ENCODE results near the gene XCL2.
"Not testable (repeated sequence)": the region's sequence is repeated elsewhere in the genome, so short reads cannot be mapped to it uniquely, and the experiment has no call there.

- TF ChIP-seq EZH2 (IDR thresholded peaks at IDR 0.05); POLR2AphosphoS5 (IDR thresholded peaks at IDR 0.05; ENCODE audit: borderline replicate concordance, low read depth, low read length): not testable (repeated sequence)
Measured at GRCh38 chr1:168543840-168544498, at the start of gene XCL2.
